ENCODE results near the gene CWC27. TPM values are rescaled to one million over a fixed set of nuclear protein-coding genes. Genes with fewer than 3 reads are reported as not detected.

CWC27 gene
- total RNA-seq, 1 donor from 2014 or later, result 56.6 TPM

DNA sequence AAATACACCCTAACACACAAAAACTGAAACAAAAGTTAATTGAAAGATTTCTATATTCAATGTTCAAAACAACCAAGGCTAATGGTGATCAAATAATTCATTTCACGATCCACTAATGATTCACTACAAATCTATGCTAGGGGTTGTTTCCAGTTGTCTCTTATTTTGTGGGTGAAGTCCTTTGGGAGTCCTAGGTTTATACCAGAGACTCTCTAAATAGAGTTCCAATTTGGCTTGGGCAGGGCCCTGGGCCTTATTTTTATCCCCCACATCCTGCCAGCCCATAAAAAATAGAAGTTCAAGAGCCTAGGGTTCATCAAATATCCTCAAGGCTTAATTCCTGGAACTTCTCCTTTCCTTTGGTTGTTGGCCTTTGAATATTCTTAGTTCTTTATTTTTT is 26.3 kb upstream of the CWC27 start:
- H3K27me3 ChIP-seq, result no peaks in the 10 kb centered on the region
- no peak overlapping the region for H3K27ac ChIP-seq
- peaks cover 28% of the 10 kb centered on the region for H4K20me1 ChIP-seq (ENCODE audit: low read depth)
- TF ChIP-seq EZH2phosphoT487 (IDR thresholded peaks at IDR 0.05), result no peak
- H3K4me1 ChIP-seq, result peaks cover 11% of the 10 kb centered on the region
- no peak overlapping the region for H3K4me3 ChIP-seq
- peaks cover 30% of the 10 kb centered on the region for H3K79me2 ChIP-seq (ENCODE audit: low read depth)
- H3K4me3 Mint-ChIP-seq, result no peak overlapping the region
- H3K4me1 Mint-ChIP-seq, result no peaks in the 10 kb centered on the region
- DNase-seq (ENCODE audit: low spot score), result no peak
- H3K9me3 Mint-ChIP-seq, result no peaks in the 10 kb centered on the region
- H3K27ac Mint-ChIP-seq, result no peak overlapping the region
- H3K36me3 ChIP-seq, result peaks cover 13% of the 10 kb centered on the region
- peaks cover 13% of the 10 kb centered on the region for H3K36me3 Mint-ChIP-seq
- no peak overlapping the region for H2AFZ ChIP-seq (replicated peaks)
- no peak overlapping the region for H3K9ac ChIP-seq
- no peaks in the 10 kb centered on the region for H3K27me3 Mint-ChIP-seq (ENCODE audit: insufficient read depth, low read depth)
- no peaks in the 10 kb centered on the region for H3K9me3 ChIP-seq (ENCODE audit: low read depth)
- no peaks in the 10 kb centered on the region for H3F3A ChIP-seq (ENCODE audit: low read depth)
- no peak overlapping the region for H3K4me2 ChIP-seq

DNA sequence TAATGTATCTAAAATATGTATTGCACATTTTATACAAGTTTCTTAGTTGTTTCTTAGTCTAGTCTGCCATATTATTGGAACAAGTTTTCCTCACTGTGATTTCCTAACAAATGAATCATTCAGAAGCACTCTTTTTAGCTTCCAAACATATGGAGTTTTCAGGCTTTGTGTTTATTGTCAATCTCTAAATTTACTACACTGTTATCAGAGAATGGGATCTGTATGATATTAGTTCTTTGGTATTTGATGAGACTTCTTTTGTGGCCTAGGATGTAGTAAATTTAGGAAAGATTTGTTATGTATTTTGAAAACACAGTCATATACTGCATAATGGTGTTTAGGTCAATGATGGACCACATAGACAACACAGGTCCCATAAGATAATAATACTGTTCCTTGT is 25.9 kb upstream of the CWC27 start:
- H3K4me1 Mint-ChIP-seq, result no peaks in the 10 kb centered on the region
- H3K4me3 ChIP-seq, result no peak overlapping the region
- H3K27me3 Mint-ChIP-seq (ENCODE audit: insufficient read depth, low read depth), result no peaks in the 10 kb centered on the region
- no peaks in the 10 kb centered on the region for H3K9me3 ChIP-seq (ENCODE audit: low read depth)
- no peaks in the 10 kb centered on the region for H3F3A ChIP-seq (ENCODE audit: low read depth)
- H3K9ac ChIP-seq, result no peak overlapping the region
- no peaks in the 10 kb centered on the region for H3K27me3 ChIP-seq
- H3K36me3 ChIP-seq, result peaks cover 14% of the 10 kb centered on the region
- H3K36me3 Mint-ChIP-seq, result peaks cover 12% of the 10 kb centered on the region
- H3K4me3 Mint-ChIP-seq, result no peak overlapping the region
- TF ChIP-seq EZH2phosphoT487 (IDR thresholded peaks at IDR 0.05) (no peak), EZH2 (IDR thresholded peaks at IDR 0.05) (no peak)
- TF ChIP-seq, protein P1, sequence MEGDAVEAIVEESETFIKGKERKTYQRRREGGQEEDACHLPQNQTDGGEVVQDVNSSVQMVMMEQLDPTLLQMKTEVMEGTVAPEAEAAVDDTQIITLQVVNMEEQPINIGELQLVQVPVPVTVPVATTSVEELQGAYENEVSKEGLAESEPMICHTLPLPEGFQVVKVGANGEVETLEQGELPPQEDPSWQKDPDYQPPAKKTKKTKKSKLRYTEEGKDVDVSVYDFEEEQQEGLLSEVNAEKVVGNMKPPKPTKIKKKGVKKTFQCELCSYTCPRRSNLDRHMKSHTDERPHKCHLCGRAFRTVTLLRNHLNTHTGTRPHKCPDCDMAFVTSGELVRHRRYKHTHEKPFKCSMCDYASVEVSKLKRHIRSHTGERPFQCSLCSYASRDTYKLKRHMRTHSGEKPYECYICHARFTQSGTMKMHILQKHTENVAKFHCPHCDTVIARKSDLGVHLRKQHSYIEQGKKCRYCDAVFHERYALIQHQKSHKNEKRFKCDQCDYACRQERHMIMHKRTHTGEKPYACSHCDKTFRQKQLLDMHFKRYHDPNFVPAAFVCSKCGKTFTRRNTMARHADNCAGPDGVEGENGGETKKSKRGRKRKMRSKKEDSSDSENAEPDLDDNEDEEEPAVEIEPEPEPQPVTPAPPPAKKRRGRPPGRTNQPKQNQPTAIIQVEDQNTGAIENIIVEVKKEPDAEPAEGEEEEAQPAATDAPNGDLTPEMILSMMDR (IDR thresholded peaks at IDR 0.05), result no peak
- peaks cover 24% of the 10 kb centered on the region for H4K20me1 ChIP-seq (ENCODE audit: low read depth)
- no peak overlapping the region for H3K27ac ChIP-seq
- H3K27ac Mint-ChIP-seq, result no peak overlapping the region
- H3K4me1 ChIP-seq, result peaks cover 10% of the 10 kb centered on the region
- no peaks in the 10 kb centered on the region for H3K9me3 Mint-ChIP-seq
- H3K79me2 ChIP-seq (ENCODE audit: low read depth), result peaks cover 29% of the 10 kb centered on the region
- no peak overlapping the region for H2AFZ ChIP-seq (replicated peaks)
- no peak for DNase-seq (ENCODE audit: low spot score)
- no peak overlapping the region for H3K4me2 ChIP-seq

DNA sequence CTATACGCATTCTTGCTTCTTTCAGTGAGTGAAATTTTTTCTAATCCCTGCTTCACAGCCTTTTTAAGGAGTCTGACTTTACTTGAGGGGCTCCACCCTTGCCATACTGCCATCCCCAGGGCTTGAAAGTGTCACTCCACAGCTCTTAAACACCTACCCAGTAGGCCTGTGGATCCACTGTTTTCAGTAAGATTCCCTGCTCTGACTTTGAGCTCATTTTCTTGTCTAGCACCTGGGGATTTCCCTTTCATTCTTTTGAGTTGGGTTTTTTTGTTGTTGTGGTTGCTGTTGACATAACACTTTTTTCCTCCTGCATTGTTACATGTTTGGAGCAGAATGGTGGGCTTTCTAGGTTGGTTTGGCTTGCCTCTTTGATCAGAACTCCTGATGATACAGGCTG is 23.8 kb upstream of the CWC27 start:
- H3K9ac ChIP-seq, result no peak overlapping the region
- Mint-ChIP-seq H3K9me3 (no peaks in the 10 kb centered on the region), H3K4me3 (no peak overlapping the region), H3K27ac (no peak overlapping the region), H3K4me1 (no peaks in the 10 kb centered on the region), H3K27me3 (ENCODE audit: insufficient read depth, low read depth) (no peaks in the 10 kb centered on the region), H3K36me3 (peaks cover 9% of the 10 kb centered on the region)
- H3K4me3 ChIP-seq, result no peak overlapping the region
- no peak for TF ChIP-seq EZH2 (IDR thresholded peaks at IDR 0.05)
- no peak for TF ChIP-seq EZH2phosphoT487 (IDR thresholded peaks at IDR 0.05)
- TF ChIP-seq, protein P1 (IDR thresholded peaks at IDR 0.05), result no peak
- no peaks in the 10 kb centered on the region for H3K27me3 ChIP-seq
- H2AFZ ChIP-seq (replicated peaks), result no peak overlapping the region
- peaks cover 6% of the 10 kb centered on the region for H3K4me1 ChIP-seq
- H4K20me1 ChIP-seq (ENCODE audit: low read depth), result peaks cover 17% of the 10 kb centered on the region
- H3K79me2 ChIP-seq (ENCODE audit: low read depth), result peaks cover 30% of the 10 kb centered on the region
- no peak overlapping the region for H3K4me2 ChIP-seq
- no peaks in the 10 kb centered on the region for H3K9me3 ChIP-seq (ENCODE audit: low read depth)
- H3K27ac ChIP-seq, result peak overlapping the region; percentile 53
- H3K36me3 ChIP-seq, result peaks cover 16% of the 10 kb centered on the region
- no peaks in the 10 kb centered on the region for H3F3A ChIP-seq (ENCODE audit: low read depth)
- DNase-seq (ENCODE audit: low spot score), result no peak

DNA sequence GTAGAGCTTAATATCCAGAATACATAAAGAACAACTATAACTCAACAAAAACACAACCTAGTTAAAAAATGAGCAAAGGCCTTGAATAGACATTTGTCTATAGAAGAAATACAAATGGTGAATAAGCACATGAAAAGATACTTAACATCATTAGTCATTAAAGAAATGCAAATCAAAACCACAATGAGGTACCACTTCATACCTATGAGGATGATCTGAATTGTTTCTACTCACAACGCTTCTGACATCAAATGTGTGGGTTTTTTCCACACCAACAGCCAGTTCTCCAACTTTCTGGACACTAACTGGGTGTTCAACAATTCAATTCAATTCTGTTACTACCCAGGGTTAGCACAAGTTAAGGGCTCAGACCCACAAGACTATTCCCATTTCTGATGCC is 22.3 kb upstream of the CWC27 start:
- H3K27ac Mint-ChIP-seq, result no peak overlapping the region
- peaks cover 12% of the 10 kb centered on the region for H3K36me3 ChIP-seq
- peaks cover 17% of the 10 kb centered on the region for H4K20me1 ChIP-seq (ENCODE audit: low read depth)
- no peak for DNase-seq (ENCODE audit: low spot score)
- no peak overlapping the region for H3K4me3 Mint-ChIP-seq
- peaks cover 3% of the 10 kb centered on the region for H3K36me3 Mint-ChIP-seq
- H3K27me3 ChIP-seq, result no peaks in the 10 kb centered on the region
- no peak overlapping the region for H3K4me2 ChIP-seq
- peaks cover 38% of the 10 kb centered on the region for H3K79me2 ChIP-seq (ENCODE audit: low read depth)
- H2AFZ ChIP-seq (replicated peaks), result no peak overlapping the region
- H3K4me1 ChIP-seq, result peaks cover 6% of the 10 kb centered on the region
- no peaks in the 10 kb centered on the region for H3K27me3 Mint-ChIP-seq (ENCODE audit: insufficient read depth, low read depth)
- H3K27ac ChIP-seq, result no peak overlapping the region
- H3K9ac ChIP-seq, result no peak overlapping the region
- TF ChIP-seq EZH2 (IDR thresholded peaks at IDR 0.05) (no peak), EZH2phosphoT487 (IDR thresholded peaks at IDR 0.05) (no peak)
- TF ChIP-seq, protein P1 (IDR thresholded peaks at IDR 0.05), result no peak
- no peaks in the 10 kb centered on the region for H3K4me1 Mint-ChIP-seq
- no peaks in the 10 kb centered on the region for H3K9me3 Mint-ChIP-seq
- H3F3A ChIP-seq (ENCODE audit: low read depth), result no peaks in the 10 kb centered on the region
- H3K9me3 ChIP-seq (ENCODE audit: low read depth), result no peaks in the 10 kb centered on the region
- H3K4me3 ChIP-seq, result no peak overlapping the region
